ENCODE results near the gene PPM1H.
A peak's percentile ranks its signal among the peaks of the same experiment; 100 is the strongest.

The PPM1H gene

GRCh38 chr12:62793256-62794217, 141.4 kb downstream of the PPM1H start:
- DNase-seq: peak; percentile 80

GRCh38 chr12:62792236-62792870, 142.6 kb downstream of the PPM1H start:
- DNase-seq: no peak

- DNase-seq: no peak
Observed at GRCh38 chr12:62789851-62790250, 145.1 kb downstream of the PPM1H start.

GRCh38 chr12:62787611-62788010, 147.3 kb downstream of the PPM1H start:
- DNase-seq: no peak

GRCh38 chr12:62787023-62787422, 147.9 kb downstream of the PPM1H start:
- DNase-seq: no peak

GRCh38 chr12:62785941-62786559, 148.9 kb downstream of the PPM1H start:
- DNase-seq: peak; percentile 18

GRCh38 chr12:62784576-62784975, 150.4 kb downstream of the PPM1H start:
- DNase-seq: no peak

GRCh38 chr12:62783881-62784280, 151.1 kb downstream of the PPM1H start:
- DNase-seq: no peak

GRCh38 chr12:62781136-62781880, 153.6 kb downstream of the PPM1H start:
- no peak for DNase-seq

- DNase-seq: no peak
Observed at GRCh38 chr12:62779488-62779887, 155.5 kb downstream of the PPM1H start.

- DNase-seq: no peak
Observed at GRCh38 chr12:62778187-62778586, 156.8 kb downstream of the PPM1H start.

- DNase-seq: no peak
Observed at GRCh38 chr12:62776997-62777396, 158.0 kb downstream of the PPM1H start.

- DNase-seq: no peak
Observed at GRCh38 chr12:62776575-62776974, 158.4 kb downstream of the PPM1H start.

GRCh38 chr12:62774794-62775193, 160.2 kb downstream of the PPM1H start:
- DNase-seq: no peak

GRCh38 chr12:62772416-62772955, 162.5 kb downstream of the PPM1H start:
- no peak for DNase-seq

- DNase-seq: no peak
Observed at GRCh38 chr12:62771828-62772227, 163.1 kb downstream of the PPM1H start.

GRCh38 chr12:62770381-62770780, 164.6 kb downstream of the PPM1H start:
- no peak for DNase-seq

GRCh38 chr12:62769076-62769619, 165.8 kb downstream of the PPM1H start:
- DNase-seq: no peak

GRCh38 chr12:62767946-62768345, 167.0 kb downstream of the PPM1H start:
- peak; percentile 64 for DNase-seq

GRCh38 chr12:62767496-62767895, 167.5 kb downstream of the PPM1H start:
- no peak for DNase-seq

- no peak for DNase-seq
Observed at GRCh38 chr12:62766496-62766895, 168.5 kb downstream of the PPM1H start.
